IMR-90 (cell line): ENCODE measurements around the gene BANF1. TPM values are rescaled to one million over a fixed set of nuclear protein-coding genes. Genes with fewer than 3 reads are reported as not detected.
A peak's percentile ranks its signal among the peaks of the same experiment; 100 is the strongest.

Source experiments
- ATAC-seq: fragments of 200-7000 bp; cut with Tn5 transposase; 2 replicates; pipeline ENCODE4 v1.9.1; 2020; ENCODE audit warnings: low read depth, mild to moderate bottlenecking, moderate library complexity
- BruUV-seq: library from RNA; stranded (reverse); fragments of 400-500 nt; replicated peaks from 2 replicates; lab custom pipeline; 2021; lab: Mats Ljungman, UMichigan
- CTCF ChIA-PET: fragments of 300-600 bp; formaldehyde crosslinking; extraction: SDS; loops from one replicate; lab custom pipeline; 2021; ENCODE audit warnings: antibody characterized with exemption; lab: Yijun Ruan, JAX
- POLR2A ChIA-PET: fragments of 300-600 bp; sonication (Branson Sonifier 250); formaldehyde crosslinking; loops from one replicate; lab custom pipeline; 2022; ENCODE audit warnings: antibody characterized with exemption; ENCODE audit not compliant: unreplicated experiment; lab: Charles Lee
- DNase-seq: peaks from one replicate; pipeline ENCODE4 v3.0.0; 2013
- H2AFZ ChIP-seq: replicated peaks from 2 replicates; pipeline ENCODE3; 2013; ENCODE audit warnings: low read length, mild to moderate bottlenecking; ENCODE audit not compliant: poor library complexity
- H2AK5ac ChIP-seq: 2 replicates; pipeline ENCODE4 v1.6.1; 2013; ENCODE audit warnings: low read depth, low read length, inconsistent platforms
- H2AK9ac ChIP-seq: replicated peaks from 2 replicates; pipeline ENCODE3; 2013; ENCODE audit warnings: mild to moderate bottlenecking, low read depth, low read length, moderate library complexity; ENCODE audit not compliant: poor library complexity
- H2BK120ac ChIP-seq: 2 replicates; pipeline ENCODE4 v1.6.1; 2013; ENCODE audit warnings: low read depth, low read length, inconsistent platforms
- H2BK15ac ChIP-seq: 3 replicates; pipeline ENCODE4 v1.6.1; 2013; ENCODE audit warnings: low read depth, low read length, inconsistent platforms
- H2BK20ac ChIP-seq: 2 replicates; pipeline ENCODE4 v1.6.1; 2013; ENCODE audit warnings: low read depth, mild to moderate bottlenecking, inconsistent platforms, low read length, moderate library complexity
- H2BK5ac ChIP-seq: 2 replicates; pipeline ENCODE4 v1.6.1; 2013; ENCODE audit warnings: mild to moderate bottlenecking, low read depth, low read length, inconsistent platforms; ENCODE audit not compliant: poor library complexity, severe bottlenecking
- H3K14ac ChIP-seq: replicated peaks from 2 replicates; pipeline ENCODE4 v1.6.1; 2013; ENCODE audit warnings: low read depth, low read length, inconsistent platforms
- H3K18ac ChIP-seq: 2 replicates; pipeline ENCODE4 v1.6.1; 2013; ENCODE audit warnings: low read depth, low read length, control low read depth
- H3K23ac ChIP-seq: 2 replicates; pipeline ENCODE4 v1.6.1; 2013; ENCODE audit warnings: low read depth, low read length, inconsistent platforms
- H3K27ac ChIP-seq: 2 replicates; pipeline ENCODE4 v1.5.1; 2013; ENCODE audit warnings: mild to moderate bottlenecking, control low read depth, low read length; ENCODE audit not compliant: insufficient read depth
- H3K27me3 ChIP-seq: 2 replicates; pipeline ENCODE4 v1.6.1; 2013; ENCODE audit warnings: low read length; ENCODE audit not compliant: control insufficient read depth, insufficient read depth
- H3K36me3 ChIP-seq: 2 replicates; pipeline ENCODE4 v1.6.1; 2013; ENCODE audit warnings: low read length, mixed read lengths; ENCODE audit not compliant: control insufficient read depth, insufficient read depth
- H3K4ac ChIP-seq: 2 replicates; pipeline ENCODE4 v1.6.1; 2013; ENCODE audit warnings: low read depth, low read length, inconsistent platforms
- H3K4me1 ChIP-seq: 2 replicates; pipeline ENCODE4 v1.6.1; 2013; ENCODE audit warnings: low read length, mixed read lengths; ENCODE audit not compliant: control insufficient read depth, insufficient read depth
- H3K4me2 ChIP-seq: 2 replicates; pipeline ENCODE4 v1.6.1; 2013; ENCODE audit warnings: low read depth, mild to moderate bottlenecking, control low read depth, low read length, moderate library complexity
- H3K4me3 ChIP-seq: 2 replicates; pipeline ENCODE4 v1.5.1; 2013; ENCODE audit warnings: low read depth, mild to moderate bottlenecking, control low read depth, low read length, moderate library complexity; ENCODE audit not compliant: insufficient read depth
- H3K56ac ChIP-seq: 2 replicates; pipeline ENCODE4 v1.6.1; 2013; ENCODE audit warnings: low read length, inconsistent platforms; ENCODE audit not compliant: insufficient read depth; ENCODE audit errors: extremely low read depth
- H3K79me1 ChIP-seq, 2 experiments: 2 replicates each; pipeline ENCODE4 v1.6.1; 2013; ENCODE audit warnings: low read length in 2 of 2, inconsistent platforms in 1 of 2, low read depth in 1 of 2
- H3K9ac ChIP-seq: 2 replicates; pipeline ENCODE4 v1.6.1; 2013; ENCODE audit warnings: low read depth, low read length, control low read depth
- H3K9me1 ChIP-seq: 2 replicates; pipeline ENCODE4 v1.6.1; 2013; ENCODE audit warnings: low read length, inconsistent platforms; ENCODE audit not compliant: insufficient read depth
- H3K9me3 ChIP-seq: 2 replicates; pipeline ENCODE4 v1.6.1; 2013; ENCODE audit warnings: low read length; ENCODE audit not compliant: control insufficient read depth, insufficient read depth
- H4K20me1 ChIP-seq: 2 replicates; pipeline ENCODE4 v1.6.1; 2013; ENCODE audit warnings: low read length, inconsistent platforms; ENCODE audit not compliant: insufficient read depth
- H4K5ac ChIP-seq: 2 replicates; pipeline ENCODE4 v1.6.1; 2013; ENCODE audit warnings: mild to moderate bottlenecking, low read depth, low read length, control low read depth
- H4K8ac ChIP-seq, 2 experiments: 2 replicates each; pipeline ENCODE4 v1.6.1; 2013; ENCODE audit warnings: low read depth in 2 of 2, low read length in 2 of 2, control low read depth in 1 of 2, inconsistent platforms in 1 of 2
- H4K91ac ChIP-seq: 2 replicates; pipeline ENCODE4 v1.6.1; 2013; ENCODE audit warnings: low read depth, low read length, inconsistent platforms; ENCODE audit not compliant: insufficient read depth
- BHLHE40 ChIP-seq: fragments of 150-350 bp; IDR thresholded peaks from 2 replicates; pipeline ENCODE4 v1.6.1; 2016; ENCODE audit warnings: mild to moderate bottlenecking, low read depth, low read length
- CHD1 ChIP-seq: IDR thresholded peaks from 2 replicates; pipeline ENCODE4 v1.6.1; 2012; ENCODE audit warnings: low read depth, low read length, improper control_type of control experiment
- CTCF ChIP-seq: conservative IDR thresholded peaks from 2 replicates; pipeline ENCODE4 v1.5.1; 2012; ENCODE audit warnings: mild to moderate bottlenecking, low read depth, low read length, improper control_type of control experiment
- ELK1 ChIP-seq: fragments of 150-350 bp; IDR thresholded peaks from 2 replicates; pipeline ENCODE4 v1.6.1; 2016; ENCODE audit warnings: low read depth, mild to moderate bottlenecking, low read length, moderate library complexity, borderline replicate concordance
- MAZ ChIP-seq: IDR thresholded peaks from 2 replicates; pipeline ENCODE4 v1.6.1; 2012; ENCODE audit warnings: low read depth, mild to moderate bottlenecking, low read length, improper control_type of control experiment, moderate library complexity, borderline replicate concordance
- NFE2L2 ChIP-seq: fragments of 150-350 bp; IDR thresholded peaks from 2 replicates; pipeline ENCODE4 v1.6.1; 2016; ENCODE audit warnings: low read depth, mild to moderate bottlenecking, low read length
- POLR2A ChIP-seq: IDR thresholded peaks from 2 replicates; pipeline ENCODE4 v1.6.1; 2012; ENCODE audit warnings: mild to moderate bottlenecking, low read depth, low read length
- RAD21 ChIP-seq: IDR thresholded peaks from 2 replicates; pipeline ENCODE4 v1.6.1; 2012; ENCODE audit warnings: low read length, improper control_type of control experiment
- RFX5 ChIP-seq: IDR thresholded peaks from 2 replicates; pipeline ENCODE4 v1.8.0; 2012; ENCODE audit warnings: low read depth, mild to moderate bottlenecking, low read length, moderate library complexity
- USF2 ChIP-seq: fragments of 150-350 bp; IDR thresholded peaks from 2 replicates; pipeline ENCODE4 v1.6.1; 2017; ENCODE audit warnings: mild to moderate bottlenecking, antibody characterized with exemption, low read length, low read depth
- WGBS, 2 experiments: methylation state at CpG; one replicate each; pipeline versions ENCODE4 v1.1.5 to v1.1.7; 2013; ENCODE audit warnings: missing lambda C conversion rate in 2 of 2; ENCODE audit not compliant: insufficient read length in 1 of 2; ENCODE audit errors: extremely low coverage in 2 of 2; 5-methylcytosine and 5-hydroxymethylcytosine counted together
- dilution Hi-C: fragments of 300-500 bp; cut with HindIII; formaldehyde crosslinking; loops from one replicate; pipeline ENCODE4 v1.14.3; 2018; ENCODE audit warnings: low sequenced_read_pairs; ENCODE audit not compliant: unreplicated experiment
- in situ Hi-C: fragments of 300-500 bp; cut with MboI; formaldehyde crosslinking; loops from 3 replicates; pipeline ENCODE4 v1.14.3; 2019; ENCODE audit warnings: low sequenced_read_pairs, inconsistent platforms, mixed read lengths
- intact Hi-C: fragments of 100-400 bp; cut with micrococcal nuclease; formaldehyde crosslinking; loops from 2 replicates; pipeline ENCODE4 v1.10.0; 2022
- polyA plus RNA-seq, 3 experiments: library from polyadenylated mRNA; depleted of rRNA; stranded (reverse); fragments of >200 nt; gene quantifications; 2 replicates each; pipeline ENCODE4 v1.2.3, GENCODE V29; 2012; ENCODE audit warnings: low replicate concordance in 1 of 3
- total RNA-seq: library from RNA; depleted of rRNA; stranded (reverse); fragments of >200 nt; gene quantifications from 2 replicates; pipeline ENCODE4 v1.2.3, GENCODE V29; 2012

The BANF1 gene
- total and polyA plus RNA-seq, 2 of the 4 experiments (the other 2 are of a cell fraction), result 36.6 to 242 TPM

GRCh38 chr11:66052664-66052982, 50.3 kb downstream of the BANF1 start:
- Histone ChIP-seq H4K20me1 (peaks cover 14% of the 10 kb centered on the region; the same call in 1 of the 2 replicates), H3K9me1 (0 out of 2 replicates have a peak, but pooled peaks cover 7% of the 10 kb centered on the region), H3K56ac (peak overlapping the region; percentile 85), H4K5ac (peak overlapping the region; percentile 82), H3K9ac (peak overlapping the region; percentile 90), H3K27ac (peak overlapping the region; percentile 87), H2BK120ac (no peak overlapping the region), H3K4me3 (peak overlapping the region; percentile 86), H4K91ac (peak overlapping the region; percentile 86), H2BK5ac (peak overlapping the region; percentile 76), H3K18ac (no peak overlapping the region), H3K4me2 (peak overlapping the region; percentile 92), H2AK5ac (peak overlapping the region; percentile 95), H3K4ac (peak overlapping the region; percentile 94), H3K36me3 (peaks cover 21% of the 10 kb centered on the region), H3K4me1 (peaks cover 8% of the 10 kb centered on the region), H2BK20ac (no peak overlapping the region), H2BK15ac (no peak overlapping the region), H2AK9ac (peak overlapping the region; percentile 99), H4K8ac (peak overlapping the region; percentile 79 to 96), H3K9me3 (no peaks in the 10 kb centered on the region), H3K27me3 (peaks cover 9% of the 10 kb centered on the region; the same call in 1 of the 2 replicates), H3K23ac (peak overlapping the region; percentile 99), H3K79me1 (peaks cover 13 to 47% of the 10 kb centered on the region in 2 experiments), H2AFZ (peak overlapping the region; percentile 95), H3K14ac (peak overlapping the region; percentile 98)
- no TSS peak for BruUV-seq
- intact Hi-C loops, result no loop called here
- in situ Hi-C loops, result no loop called here
- ChIA-PET CTCF (interaction anchor here (1.1 to 2.1 kb wide), 2 partner anchors 16 to 30 kb away, joined by 4 to 11 read pairs; no protein-coding TSS in a partner anchor), POLR2A (interaction anchor here (0.9 kb wide), 1 partner anchor 236 kb away, joined by 3 read pairs; the partner anchor contains the start of gene YIF1A)
- no peak for ATAC-seq
- no peak for TF ChIP-seq NFE2L2
- no peak for TF ChIP-seq POLR2A
- TF ChIP-seq RFX5, result no peak
- no peak for TF ChIP-seq CHD1
- TF ChIP-seq BHLHE40, result no peak
- no peak for TF ChIP-seq RAD21
- TF ChIP-seq CTCF, result no peak
- TF ChIP-seq MAZ, result no peak
- TF ChIP-seq ELK1, result no peak
- TF ChIP-seq USF2, result no peak
- 0% methylated on average over 2 of the region's 17 CpGs; no CpG with 5 or more reads in 1 of the 2 experiments for WGBS, 2 experiments
- dilution Hi-C loops, result no loop called here
- DNase-seq, result no peak
